Breast epithelium (tissue), 3 donors: ENCODE measurements around the gene EPHB2.

Experiments
- POLR2AphosphoS5 ChIP-seq, 3 donors: sonication (generic); formaldehyde crosslinking; IDR thresholded peaks; one replicate each; pipeline ENCODE4 v1.6.1; 2017; ENCODE audit warnings: antibody characterized with exemption in 3 of 3
- TF ChIP-seq, protein P1 (sequence below), 3 donors: fragments of 450-650 bp; IDR thresholded peaks; one replicate each; pipeline ENCODE4 v1.5.1; 2016 to 2017; ENCODE audit warnings: antibody characterized with exemption in 3 of 3, mild to moderate bottlenecking in 3 of 3, moderate library complexity in 3 of 3

DNA sequence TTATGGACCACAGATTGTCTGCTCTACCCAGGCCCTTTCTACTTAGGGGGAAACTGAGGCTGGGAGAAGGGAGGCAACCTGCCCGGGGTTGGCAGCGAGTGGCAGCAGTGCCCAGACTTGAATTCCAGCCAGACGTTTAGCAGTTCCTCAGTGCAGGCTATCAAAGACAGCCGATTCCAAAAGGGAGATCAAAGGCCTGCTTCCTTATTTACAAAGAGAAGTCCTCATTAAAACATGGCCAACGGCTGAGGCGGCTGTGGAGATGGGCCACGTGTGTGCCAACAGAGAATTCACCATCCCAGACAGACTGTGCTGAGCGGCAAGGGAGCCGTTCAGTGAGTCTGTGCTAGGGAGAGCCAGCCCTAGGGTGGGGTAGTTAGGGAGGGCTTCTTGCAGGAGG lies 29.9 kb upstream of the EPHB2 start:
- TF ChIP-seq, protein P1, sequence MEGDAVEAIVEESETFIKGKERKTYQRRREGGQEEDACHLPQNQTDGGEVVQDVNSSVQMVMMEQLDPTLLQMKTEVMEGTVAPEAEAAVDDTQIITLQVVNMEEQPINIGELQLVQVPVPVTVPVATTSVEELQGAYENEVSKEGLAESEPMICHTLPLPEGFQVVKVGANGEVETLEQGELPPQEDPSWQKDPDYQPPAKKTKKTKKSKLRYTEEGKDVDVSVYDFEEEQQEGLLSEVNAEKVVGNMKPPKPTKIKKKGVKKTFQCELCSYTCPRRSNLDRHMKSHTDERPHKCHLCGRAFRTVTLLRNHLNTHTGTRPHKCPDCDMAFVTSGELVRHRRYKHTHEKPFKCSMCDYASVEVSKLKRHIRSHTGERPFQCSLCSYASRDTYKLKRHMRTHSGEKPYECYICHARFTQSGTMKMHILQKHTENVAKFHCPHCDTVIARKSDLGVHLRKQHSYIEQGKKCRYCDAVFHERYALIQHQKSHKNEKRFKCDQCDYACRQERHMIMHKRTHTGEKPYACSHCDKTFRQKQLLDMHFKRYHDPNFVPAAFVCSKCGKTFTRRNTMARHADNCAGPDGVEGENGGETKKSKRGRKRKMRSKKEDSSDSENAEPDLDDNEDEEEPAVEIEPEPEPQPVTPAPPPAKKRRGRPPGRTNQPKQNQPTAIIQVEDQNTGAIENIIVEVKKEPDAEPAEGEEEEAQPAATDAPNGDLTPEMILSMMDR (IDR thresholded peaks at IDR 0.05), result no peak
- no peak for TF ChIP-seq POLR2AphosphoS5 (IDR thresholded peaks at IDR 0.05)
